Mesodermal cell (in vitro differentiated cells): ENCODE data around the gene NANS.

Experiments
- H3K27ac ChIP-seq: 2 replicates; pipeline ENCODE4 v1.7.0; 2013; ENCODE audit warnings: mild to moderate bottlenecking, low read depth, low read length, moderate library complexity; ENCODE audit not compliant: severe bottlenecking
- H3K36me3 ChIP-seq: 2 replicates; pipeline ENCODE4 v1.7.1; 2013; ENCODE audit warnings: mild to moderate bottlenecking, low read length, moderate library complexity; ENCODE audit not compliant: control insufficient read depth, insufficient read depth
- H3K4me1 ChIP-seq: one replicate; pipeline ENCODE4 v1.7.1; 2013; ENCODE audit warnings: mild to moderate bottlenecking, low read length; ENCODE audit not compliant: insufficient read depth, control insufficient read depth, poor library complexity, severe bottlenecking
- H3K4me3 ChIP-seq: 2 replicates; pipeline ENCODE4 v1.7.0; 2013; ENCODE audit warnings: low read length, control low read depth, mild to moderate bottlenecking; ENCODE audit not compliant: insufficient read depth, poor library complexity, severe bottlenecking; ENCODE audit errors: extremely low read depth
- H3K9me3 ChIP-seq: 2 replicates; pipeline ENCODE4 v1.7.1; 2013; ENCODE audit warnings: mild to moderate bottlenecking, low read length, moderate library complexity; ENCODE audit not compliant: control insufficient read depth
- WGBS, 2 experiments: methylation state at CpG; one replicate each; pipeline ENCODE4 v1.1.5; 2013; ENCODE audit warnings: missing lambda C conversion rate in 2 of 2; ENCODE audit not compliant: insufficient coverage in 2 of 2; 5-methylcytosine and 5-hydroxymethylcytosine counted together

The NANS gene

DNA sequence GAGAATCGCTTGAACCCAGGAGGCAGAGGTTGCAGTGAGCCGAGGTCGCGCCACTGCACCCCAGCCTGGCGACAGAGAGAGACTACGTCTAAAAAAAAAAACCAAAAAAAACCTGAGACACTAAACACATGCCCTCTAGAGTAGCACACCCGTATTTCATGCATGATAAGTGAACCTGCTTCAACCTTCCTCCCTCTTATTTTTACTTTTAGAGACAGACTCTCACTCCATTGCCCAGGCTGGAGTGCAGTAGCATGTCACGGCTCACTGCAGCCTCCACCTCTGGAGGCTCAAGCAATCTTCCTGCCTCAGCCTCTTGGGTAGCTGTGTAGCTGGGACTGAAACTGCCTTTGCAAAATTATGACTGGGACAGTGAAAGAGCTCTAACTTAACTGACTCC, 17.6 kb upstream of the NANS start:
- Histone ChIP-seq H3K27ac (no peak overlapping the region), H3K9me3 (no peaks in the 10 kb centered on the region), H3K36me3 (no peaks in the 10 kb centered on the region), H3K4me1 (no peaks in the 10 kb centered on the region), H3K4me3 (no peak overlapping the region)
- WGBS, 2 experiments = 82 to 88% methylated on average over 2 to 8 of the region's 8 CpGs

GRCh38 chr9:98039607-98040017, 16.9 kb upstream of the NANS start:
- H3K4me1 ChIP-seq = no peaks in the 10 kb centered on the region
- no peaks in the 10 kb centered on the region for H3K36me3 ChIP-seq
- 79% methylated on average over 8 to 10 of the region's 10 CpGs for WGBS, 2 experiments
- no peaks in the 10 kb centered on the region for H3K9me3 ChIP-seq
- H3K4me3 ChIP-seq = no peak overlapping the region
- H3K27ac ChIP-seq = no peak overlapping the region

GRCh38 chr9:98040212-98040611, 16.3 kb upstream of the NANS start:
- no peak overlapping the region for H3K4me3 ChIP-seq
- no peaks in the 10 kb centered on the region for H3K36me3 ChIP-seq
- WGBS, 2 experiments = 92 to 95% methylated on average over 6 of the region's 6 CpGs
- H3K27ac ChIP-seq = no peak overlapping the region
- no peaks in the 10 kb centered on the region for H3K4me1 ChIP-seq
- H3K9me3 ChIP-seq = no peaks in the 10 kb centered on the region

DNA sequence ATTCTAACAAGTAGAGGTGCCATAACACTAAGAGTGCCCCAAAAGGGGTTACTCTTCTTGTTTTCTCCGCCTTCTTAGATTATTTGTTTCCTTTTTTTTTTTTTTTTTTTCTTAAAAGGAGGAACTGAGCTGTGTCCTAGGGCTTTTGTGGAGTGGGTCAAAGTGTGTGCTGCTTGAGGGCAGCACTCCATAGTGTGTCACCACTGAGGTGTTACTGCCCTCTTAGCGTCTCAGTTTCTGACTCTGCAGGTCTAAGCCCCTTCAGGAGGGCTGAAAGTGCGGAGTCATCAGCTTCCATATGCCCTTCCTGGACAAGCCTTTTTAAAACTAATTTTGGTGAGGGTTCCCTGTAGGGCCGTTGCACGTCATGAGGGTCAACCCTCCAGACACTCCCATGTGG, 12.6 kb upstream of the NANS start:
- WGBS, 2 experiments = 68% methylated on average over 4 of the region's 5 CpGs; no CpG with 5 or more reads in 1 of the 2 experiments

GRCh38 chr9:98045234-98046179, 11.0 kb upstream of the NANS start:
- no peaks in the 10 kb centered on the region for H3K36me3 ChIP-seq
- H3K27ac ChIP-seq = no peak overlapping the region
- H3K4me3 ChIP-seq = no peak overlapping the region
- no peaks in the 10 kb centered on the region for H3K4me1 ChIP-seq
- whole genome bisulfite sequencing, 2 experiments = 91 to 93% methylated on average over 5 to 6 of the region's 6 CpGs
- no peaks in the 10 kb centered on the region for H3K9me3 ChIP-seq

More for the DNA sequence above, 12.6 kb upstream of the NANS start:
- H3K27ac ChIP-seq = no peak overlapping the region
- H3K9me3 ChIP-seq = no peaks in the 10 kb centered on the region
- H3K4me3 ChIP-seq = no peak overlapping the region
- H3K36me3 ChIP-seq = no peaks in the 10 kb centered on the region
- H3K4me1 ChIP-seq = no peaks in the 10 kb centered on the region

- no peaks in the 10 kb centered on the region for H3K36me3 ChIP-seq
- WGBS, 2 experiments = 96 to 98% methylated on average over 5 to 8 of the region's 9 CpGs
- no peak overlapping the region for H3K4me3 ChIP-seq
- H3K4me1 ChIP-seq = no peaks in the 10 kb centered on the region
- H3K27ac ChIP-seq = no peak overlapping the region
- H3K9me3 ChIP-seq = no peaks in the 10 kb centered on the region
These were observed 10.4 kb upstream of the NANS start for GRCh38 chr9:98046180-98046543.

DNA sequence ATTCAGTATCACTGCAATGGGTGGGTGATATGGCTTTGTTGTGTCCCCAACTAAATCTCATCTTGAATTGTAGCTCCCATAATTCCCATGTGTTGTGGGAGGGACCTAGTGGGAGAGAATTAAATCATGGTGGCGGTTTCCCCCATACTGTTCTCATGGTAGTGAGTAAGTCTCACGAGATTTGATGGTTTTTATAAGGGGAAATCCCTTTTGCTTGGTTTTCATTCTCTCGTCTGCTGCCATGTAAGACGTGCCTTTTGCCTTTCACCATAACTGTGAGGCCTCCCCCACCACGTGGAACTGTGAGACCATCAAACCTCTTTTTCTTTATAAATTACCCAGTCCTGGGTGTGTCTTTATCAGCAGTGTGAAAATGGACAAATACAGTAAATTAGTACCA, 9.5 kb upstream of the NANS start:
- Histone ChIP-seq H3K36me3 (no peaks in the 10 kb centered on the region), H3K9me3 (no peaks in the 10 kb centered on the region), H3K27ac (no peak overlapping the region), H3K4me1 (no peaks in the 10 kb centered on the region), H3K4me3 (no peak overlapping the region)
- 79 to 80% methylated on average over 1 to 2 of the region's 5 CpGs for WGBS, 2 experiments

DNA sequence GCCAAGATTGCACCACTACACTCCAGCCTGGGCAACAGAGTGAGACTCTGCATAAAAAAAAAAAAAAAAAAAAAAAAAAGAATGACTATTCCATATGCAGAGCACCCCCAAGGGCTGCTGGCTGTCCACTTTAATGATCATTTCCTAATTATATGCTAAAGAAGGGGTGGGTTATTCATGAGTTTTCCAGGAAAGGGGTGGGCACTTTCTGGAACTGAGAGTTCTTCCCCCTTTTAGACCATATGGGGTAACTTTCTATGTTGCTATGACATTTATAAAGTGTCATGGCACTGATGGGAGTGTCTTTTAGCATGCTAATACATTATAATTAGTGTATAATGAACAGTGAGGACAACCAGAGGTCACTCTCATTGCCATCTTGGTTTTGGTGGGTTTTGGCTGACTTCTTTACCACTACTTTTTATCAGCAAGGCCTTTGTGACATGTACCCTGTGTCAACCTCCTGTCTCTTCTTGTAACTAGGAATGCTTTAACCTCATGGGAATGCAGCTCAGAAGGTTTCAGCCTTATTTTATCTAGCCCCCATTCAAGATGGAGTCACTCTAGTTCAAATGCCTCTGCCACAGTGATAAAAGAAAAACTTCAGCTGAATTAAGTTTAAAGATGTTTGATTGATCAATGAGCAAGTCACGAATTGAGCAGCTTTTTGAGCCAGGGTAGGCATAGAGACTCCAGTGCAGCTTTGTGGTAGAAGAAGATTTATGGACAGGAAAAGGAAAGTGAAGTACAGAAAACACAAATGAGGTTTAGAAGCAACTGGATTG, 7.1 kb upstream of the NANS start:
- Histone ChIP-seq H3K4me1 (no peaks in the 10 kb centered on the region), H3K9me3 (no peaks in the 10 kb centered on the region), H3K27ac (no peak overlapping the region), H3K36me3 (no peaks in the 10 kb centered on the region), H3K4me3 (no peak overlapping the region)
- WGBS, 2 experiments = 83 to 91% methylated on average over 1 of the region's 1 CpG

DNA sequence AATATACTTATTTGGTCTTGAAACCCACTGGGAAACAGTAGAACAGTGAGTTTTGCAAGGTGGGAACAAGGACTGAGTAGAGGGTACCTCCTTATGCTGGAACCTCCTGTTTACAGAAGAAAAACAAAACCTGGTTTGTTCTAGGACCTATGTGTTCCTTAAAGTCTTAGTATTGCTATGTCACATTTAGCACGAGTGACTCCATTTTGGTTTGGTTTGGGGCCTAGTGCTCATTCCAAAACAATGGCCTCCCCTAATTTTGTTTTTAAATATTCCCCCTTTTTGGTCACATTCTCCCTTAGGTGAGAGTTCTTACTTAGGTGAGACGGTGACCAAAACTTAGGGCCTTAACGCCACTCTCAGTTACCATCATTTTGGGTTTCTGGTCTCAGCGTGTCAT, 6.2 kb upstream of the NANS start:
- no peak overlapping the region for H3K4me3 ChIP-seq
- H3K27ac ChIP-seq = no peak overlapping the region
- 93 to 95% methylated on average over 2 to 4 of the region's 4 CpGs for WGBS, 2 experiments
- no peaks in the 10 kb centered on the region for H3K4me1 ChIP-seq
- H3K9me3 ChIP-seq = no peaks in the 10 kb centered on the region
- no peaks in the 10 kb centered on the region for H3K36me3 ChIP-seq

DNA sequence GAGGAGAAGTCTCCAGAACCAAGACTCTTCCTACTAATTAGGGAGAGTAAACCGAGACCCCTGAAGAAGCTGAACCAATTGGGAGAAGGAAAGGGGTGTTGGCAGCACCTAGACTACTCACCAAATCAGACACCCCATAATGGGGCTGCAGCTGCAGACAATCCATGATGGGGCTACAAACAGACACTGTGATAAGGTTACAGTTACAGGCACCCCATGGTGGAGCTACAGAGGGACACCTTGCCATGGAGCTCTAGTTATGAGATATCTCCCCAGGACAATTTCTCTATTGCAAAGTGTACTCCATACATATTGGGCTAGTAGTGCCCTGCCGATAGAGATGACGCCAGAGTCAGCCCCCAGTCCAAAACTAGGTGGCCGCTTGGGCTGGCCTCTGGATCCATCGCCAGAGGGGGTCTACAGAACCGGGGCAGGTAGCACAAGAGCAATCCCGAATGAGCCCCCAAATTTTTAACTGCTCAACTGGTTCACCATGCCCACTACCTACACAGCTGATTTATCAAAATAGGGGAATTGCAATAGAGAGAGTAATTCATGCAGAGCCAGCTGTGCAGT, 2.1 kb upstream of the NANS start:
- 93 to 97% methylated on average over 4 of the region's 7 CpGs for WGBS, 2 experiments
- H3K4me1 ChIP-seq = peaks cover 3% of the 10 kb centered on the region
- no peak overlapping the region for H3K4me3 ChIP-seq
- H3K9me3 ChIP-seq = no peaks in the 10 kb centered on the region
- H3K36me3 ChIP-seq = no peaks in the 10 kb centered on the region
- H3K27ac ChIP-seq = no peak overlapping the region
